ENCODE results near the gene COMMD8.

COMMD8 gene

DNA sequence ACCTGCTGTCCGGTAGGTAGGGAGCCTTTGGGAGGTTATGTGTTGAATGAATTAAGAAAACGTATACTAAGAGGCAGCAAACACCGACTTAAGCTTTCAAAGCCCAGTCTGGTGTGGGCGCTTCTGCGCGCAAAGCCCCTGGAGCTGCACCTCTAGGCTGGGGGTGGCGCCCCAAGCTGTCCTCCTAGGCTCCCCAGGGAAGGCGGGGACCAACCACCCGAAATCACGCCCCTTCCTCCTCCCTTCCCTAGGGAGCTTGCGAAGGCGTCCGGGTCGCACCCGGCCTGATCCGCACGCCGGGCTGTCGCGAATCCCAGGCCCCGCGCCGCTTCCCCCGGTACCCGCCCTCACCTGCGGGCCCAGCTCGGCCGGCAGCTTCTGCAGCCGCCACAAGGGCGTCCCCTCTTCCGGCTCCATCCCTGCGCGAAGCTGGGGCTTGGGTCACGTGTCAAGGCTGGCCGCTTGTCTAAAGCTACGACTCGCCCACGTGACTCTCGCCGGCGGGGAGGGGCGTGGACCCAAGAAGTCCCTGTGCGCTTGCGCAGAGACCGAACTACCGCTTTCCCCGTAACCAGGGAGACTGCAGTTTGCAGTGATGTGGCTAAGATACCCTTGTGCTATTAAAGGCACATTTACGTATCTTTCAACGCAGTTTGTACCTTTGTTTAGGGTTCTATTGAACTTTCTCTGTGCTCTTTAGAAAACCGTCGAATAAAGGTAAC lies at the start of gene COMMD8:
Gene COMMD8, minus strand, starts transcription at position 468 of the 722 bp plus-strand sequence. Its CDS starts 51 bp downstream, at position 417.
- Histone ChIP-seq H3K27me3 (ENCODE audit: insufficient read depth, low read depth, severe bottlenecking) (no peaks in the 10 kb centered on the region), H3K4me3 (ENCODE audit: low read depth, low read length) (peak within 1 kb of the TSS; percentile 77), H3K36me3 (peaks cover 8% of the 10 kb centered on the region; the same call in 1 of the 2 replicates), H3K27ac (peak within 1 kb of the TSS; percentile 79), H3K9me3 (ENCODE audit: severe bottlenecking) (no peaks in the 10 kb centered on the region)
- TF ChIP-seq, protein P1, sequence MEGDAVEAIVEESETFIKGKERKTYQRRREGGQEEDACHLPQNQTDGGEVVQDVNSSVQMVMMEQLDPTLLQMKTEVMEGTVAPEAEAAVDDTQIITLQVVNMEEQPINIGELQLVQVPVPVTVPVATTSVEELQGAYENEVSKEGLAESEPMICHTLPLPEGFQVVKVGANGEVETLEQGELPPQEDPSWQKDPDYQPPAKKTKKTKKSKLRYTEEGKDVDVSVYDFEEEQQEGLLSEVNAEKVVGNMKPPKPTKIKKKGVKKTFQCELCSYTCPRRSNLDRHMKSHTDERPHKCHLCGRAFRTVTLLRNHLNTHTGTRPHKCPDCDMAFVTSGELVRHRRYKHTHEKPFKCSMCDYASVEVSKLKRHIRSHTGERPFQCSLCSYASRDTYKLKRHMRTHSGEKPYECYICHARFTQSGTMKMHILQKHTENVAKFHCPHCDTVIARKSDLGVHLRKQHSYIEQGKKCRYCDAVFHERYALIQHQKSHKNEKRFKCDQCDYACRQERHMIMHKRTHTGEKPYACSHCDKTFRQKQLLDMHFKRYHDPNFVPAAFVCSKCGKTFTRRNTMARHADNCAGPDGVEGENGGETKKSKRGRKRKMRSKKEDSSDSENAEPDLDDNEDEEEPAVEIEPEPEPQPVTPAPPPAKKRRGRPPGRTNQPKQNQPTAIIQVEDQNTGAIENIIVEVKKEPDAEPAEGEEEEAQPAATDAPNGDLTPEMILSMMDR (IDR thresholded peaks at IDR 0.05; ENCODE audit: low read depth, low read length) = peak; percentile 30; the same call in 1 of the 2 replicates
- DNase-seq = peak; percentile 97

DNA sequence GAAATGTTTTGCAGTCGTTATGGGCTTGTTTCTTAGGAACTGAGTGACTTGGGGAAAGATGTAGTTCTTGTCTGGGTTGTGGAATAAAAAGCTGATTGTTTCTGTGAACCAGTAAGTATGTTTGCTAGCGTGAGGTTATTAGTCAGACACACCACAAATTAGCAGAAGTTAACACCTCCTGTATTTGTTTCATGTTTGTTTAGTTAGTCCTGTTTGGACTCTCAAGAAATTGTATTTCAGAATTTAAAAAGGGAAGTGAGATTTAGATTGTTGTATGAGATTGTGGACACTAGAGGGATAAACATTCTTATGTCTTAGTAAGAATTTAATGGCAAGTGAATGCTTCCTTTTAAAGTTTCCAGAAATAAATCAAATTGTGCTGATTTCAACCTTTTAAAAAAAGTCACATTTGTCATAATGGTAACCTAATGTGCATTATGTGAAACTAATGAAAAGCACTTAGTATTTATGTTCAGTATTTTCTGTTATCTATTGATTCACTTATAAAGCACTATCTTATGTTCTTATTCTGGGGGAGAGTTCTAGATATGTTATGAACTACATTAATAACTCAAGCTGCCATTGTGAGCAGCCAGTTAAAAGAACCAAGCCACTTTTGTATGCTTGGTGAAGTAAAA lies 47.1 kb upstream of the COMMD8 start:
- no peak for DNase-seq
- no peak overlapping the region for H3K4me3 ChIP-seq (ENCODE audit: low read depth, low read length)
- no peaks in the 10 kb centered on the region for H3K36me3 ChIP-seq
- no peak overlapping the region for H3K27ac ChIP-seq
- no peaks in the 10 kb centered on the region for H3K27me3 ChIP-seq (ENCODE audit: insufficient read depth, low read depth, severe bottlenecking)
- TF ChIP-seq, protein P1 (IDR thresholded peaks at IDR 0.05; ENCODE audit: low read depth, low read length) = no peak
- H3K9me3 ChIP-seq (ENCODE audit: severe bottlenecking) = no peaks in the 10 kb centered on the region

DNA sequence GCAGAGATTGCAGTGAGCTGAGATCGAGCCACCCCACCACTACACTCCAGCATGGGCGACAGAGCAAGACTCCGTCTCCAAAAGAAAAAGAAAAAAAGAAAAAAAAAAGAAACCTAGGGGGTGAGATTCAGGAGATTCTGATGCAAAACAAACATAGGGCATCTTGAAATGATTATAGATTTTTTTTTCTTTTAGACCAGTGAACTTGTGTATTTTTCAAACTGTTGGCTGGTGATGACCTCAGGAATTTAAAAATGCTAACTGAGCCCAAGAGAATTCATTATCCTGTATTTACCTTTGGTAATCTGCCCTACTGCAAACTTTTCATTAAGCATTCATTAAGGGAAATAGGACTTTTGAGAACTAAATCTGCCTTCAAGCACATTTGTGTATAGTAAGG lies 42.2 kb upstream of the COMMD8 start:
- Histone ChIP-seq H3K4me3 (ENCODE audit: low read depth, low read length) (no peak overlapping the region), H3K9me3 (ENCODE audit: severe bottlenecking) (no peaks in the 10 kb centered on the region), H3K27ac (no peak overlapping the region), H3K36me3 (no peaks in the 10 kb centered on the region), H3K27me3 (ENCODE audit: insufficient read depth, low read depth, severe bottlenecking) (no peaks in the 10 kb centered on the region)
- TF ChIP-seq, protein P1 (IDR thresholded peaks at IDR 0.05; ENCODE audit: low read depth, low read length) = no peak
- no peak for DNase-seq

DNA sequence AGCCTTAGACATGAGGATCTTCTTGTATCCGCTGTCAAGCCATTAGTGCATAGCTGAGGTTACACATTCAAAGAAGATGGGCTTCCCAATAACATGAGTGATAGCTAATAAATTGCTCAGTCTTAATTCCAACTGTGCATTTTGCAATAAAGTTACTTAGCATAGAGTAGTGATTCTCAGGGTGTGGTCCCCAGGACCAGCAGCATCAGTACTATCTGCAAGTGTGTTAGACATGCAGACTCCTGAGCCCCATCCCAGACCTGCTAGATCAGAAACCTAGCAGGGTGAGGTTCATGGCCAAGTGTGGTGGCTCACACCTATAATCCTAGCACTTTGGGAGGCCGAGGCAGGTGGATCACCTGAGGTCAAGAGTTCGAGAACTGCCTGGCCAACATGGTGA lies 41.6 kb upstream of the COMMD8 start:
- TF ChIP-seq, protein P1 (IDR thresholded peaks at IDR 0.05; ENCODE audit: low read depth, low read length) = no peak
- H3K9me3 ChIP-seq (ENCODE audit: severe bottlenecking) = no peaks in the 10 kb centered on the region
- no peak overlapping the region for H3K27ac ChIP-seq
- no peak for DNase-seq
- no peaks in the 10 kb centered on the region for H3K36me3 ChIP-seq
- no peaks in the 10 kb centered on the region for H3K27me3 ChIP-seq (ENCODE audit: insufficient read depth, low read depth, severe bottlenecking)
- H3K4me3 ChIP-seq (ENCODE audit: low read depth, low read length) = no peak overlapping the region

DNA sequence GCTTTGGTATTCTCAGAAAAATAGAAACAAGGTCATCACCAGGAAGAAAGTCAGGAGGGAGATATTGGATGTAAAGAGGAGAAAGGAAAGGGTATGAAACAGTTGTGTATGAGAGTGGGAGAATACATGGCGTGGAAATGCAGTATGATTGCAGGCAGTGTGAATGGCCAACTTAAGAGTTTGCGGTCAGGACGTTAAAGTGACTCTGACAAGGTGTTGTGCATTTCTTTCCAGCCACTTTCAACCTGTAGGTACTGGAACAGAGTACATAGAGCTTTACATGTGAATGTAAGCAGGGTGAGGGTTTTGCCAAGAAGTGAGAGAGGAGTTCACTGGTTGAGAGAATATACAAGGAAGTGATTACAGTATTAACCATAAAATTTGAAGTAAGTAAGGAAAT lies 37.3 kb upstream of the COMMD8 start:
- no peak for DNase-seq
- TF ChIP-seq, protein P1 (IDR thresholded peaks at IDR 0.05; ENCODE audit: low read depth, low read length) = no peak
- H3K27me3 ChIP-seq (ENCODE audit: insufficient read depth, low read depth, severe bottlenecking) = no peaks in the 10 kb centered on the region
- H3K9me3 ChIP-seq (ENCODE audit: severe bottlenecking) = no peaks in the 10 kb centered on the region
- H3K36me3 ChIP-seq = no peaks in the 10 kb centered on the region
- no peak overlapping the region for H3K27ac ChIP-seq
- no peak overlapping the region for H3K4me3 ChIP-seq (ENCODE audit: low read depth, low read length)
